Body of pancreas (tissue), 4 donors: ENCODE data around the gene FAM234B. TPM values are rescaled to one million over a fixed set of nuclear protein-coding genes. Genes with fewer than 3 reads are reported as not detected.

ENCODE experiments used
- ATAC-seq: fragments of 150-250 bp; one replicate; pipeline ENCODE4 v1.9.1; 2016
- DNase-seq, 4 donors: peaks; one replicate each; pipeline ENCODE4 v3.0.0-alpha.2; 2019
- H3K27ac ChIP-seq, 4 donors: fragments of 200-600 bp; sonication (generic); 1 replicate in 3 of 4; 2 replicates in 1 of 4; pipeline versions ENCODE4 v1.5.1 to v1.6.1; 2016 to 2019; ENCODE audit warnings: mild to moderate bottlenecking in 1 of 4, mixed read lengths in 1 of 4, moderate library complexity in 1 of 4
- H3K27me3 ChIP-seq, 2 donors: fragments of 200-600 bp; sonication (generic); one replicate each; pipeline ENCODE4 v1.6.0; 2016; ENCODE audit warnings: mild to moderate bottlenecking in 1 of 2
- H3K36me3 ChIP-seq, 2 donors: fragments of 200-600 bp; sonication (generic); replicated peaks in 1 of 2; 2 replicates each; pipeline ENCODE4 v1.5.1; 2016; ENCODE audit warnings: low read depth in 2 of 2; ENCODE audit not compliant: insufficient read depth in 1 of 2
- H3K4me1 ChIP-seq: fragments of 200-600 bp; sonication (generic); one replicate; pipeline ENCODE4 v1.6.0; 2016
- H3K4me3 ChIP-seq, 2 donors: fragments of 200-600 bp; sonication (generic); 1 replicate in 1 of 2; 2 replicates in 1 of 2; pipeline ENCODE4 v1.5.1; 2016 to 2019
- H3K9me3 ChIP-seq, 3 donors: fragments of 200-600 bp; sonication (generic); 1 replicate in 2 of 3; 2 replicates in 1 of 3; pipeline ENCODE4 v1.5.1; 2016
- POLR2A ChIP-seq, 3 donors: fragments of 450-650 bp; IDR thresholded peaks; one replicate each; pipeline ENCODE4 v1.6.1; 2016; ENCODE audit warnings: antibody characterized with exemption in 3 of 3, mild to moderate bottlenecking in 2 of 3
- WGBS, 2 donors: methylation state at CpG; one replicate each; pipeline ENCODE4 v1.1.5; 2017; 5-methylcytosine and 5-hydroxymethylcytosine counted together
- intact Hi-C: fragments of 100-400 bp; cut with DNase I; formaldehyde crosslinking; loops from one replicate; pipeline ENCODE4 v1.15.1; 2023
- total RNA-seq, 2 donors: library from RNA; depleted of rRNA; stranded (reverse); fragments of >200 nt; gene quantifications; one replicate each; pipeline ENCODE4 v1.1.0, GENCODE V29; 2016
- TF ChIP-seq, protein P1 (sequence below), 7 experiments: fragments of 450-650 bp in 4 of 7; fragments of 200-600 bp in 3 of 7; sonication (generic) in 3 of 7; IDR thresholded peaks; one replicate each; pipeline ENCODE4 v1.5.1; 2016 to 2019; ENCODE audit warnings: antibody characterized with exemption in 7 of 7

The FAM234B gene
- total RNA-seq, 2 donors from 2014 or later = 8.0 to 9.6 TPM

DNA sequence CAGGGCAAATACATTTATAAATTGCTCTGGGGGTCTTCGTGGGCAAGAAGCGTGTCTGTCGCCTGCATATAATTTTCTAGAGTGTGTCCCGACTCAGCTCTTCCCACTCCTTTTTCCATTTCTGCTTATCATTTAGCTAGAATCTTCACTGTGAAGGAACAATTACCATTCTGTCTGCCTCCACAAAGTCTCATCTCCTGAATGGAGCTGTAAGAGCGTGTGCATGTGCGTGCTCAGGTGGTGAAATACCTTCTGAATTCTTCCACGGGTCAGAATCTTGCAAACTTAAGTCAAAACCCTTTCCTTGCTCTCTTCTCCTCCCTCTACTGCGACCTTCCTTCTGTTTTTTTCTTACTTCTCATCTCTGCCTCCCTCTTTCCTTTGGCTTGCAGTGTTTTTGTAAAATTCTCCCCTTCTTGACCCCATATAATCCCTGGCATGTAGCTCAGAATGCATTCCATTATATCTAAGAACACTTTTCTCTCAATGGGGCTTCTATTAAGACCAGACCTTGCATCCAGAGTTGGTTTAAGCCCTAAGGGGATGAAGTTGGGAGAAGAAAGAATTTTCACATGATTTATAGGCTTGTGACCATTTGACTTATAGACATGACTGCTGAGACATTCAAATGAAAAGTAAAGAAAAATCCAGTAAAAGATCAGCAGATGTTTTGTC, 84.2 kb downstream of the FAM234B start:
- Histone ChIP-seq H3K27me3 (no peaks in the 10 kb centered on the region), H3K4me3 (no peak overlapping the region), H3K4me1 (no peaks in the 10 kb centered on the region), H3K27ac (no peak overlapping the region), H3K9me3 (no peaks in the 10 kb centered on the region), H3K36me3 (no peaks in the 10 kb centered on the region)
- ATAC-seq (no peak), DNase-seq (no peak)
- 87 to 88% methylated on average over 8 of the region's 8 CpGs for WGBS, 2 donors
- intact Hi-C loops = no loop called here
- TF ChIP-seq, protein P1, sequence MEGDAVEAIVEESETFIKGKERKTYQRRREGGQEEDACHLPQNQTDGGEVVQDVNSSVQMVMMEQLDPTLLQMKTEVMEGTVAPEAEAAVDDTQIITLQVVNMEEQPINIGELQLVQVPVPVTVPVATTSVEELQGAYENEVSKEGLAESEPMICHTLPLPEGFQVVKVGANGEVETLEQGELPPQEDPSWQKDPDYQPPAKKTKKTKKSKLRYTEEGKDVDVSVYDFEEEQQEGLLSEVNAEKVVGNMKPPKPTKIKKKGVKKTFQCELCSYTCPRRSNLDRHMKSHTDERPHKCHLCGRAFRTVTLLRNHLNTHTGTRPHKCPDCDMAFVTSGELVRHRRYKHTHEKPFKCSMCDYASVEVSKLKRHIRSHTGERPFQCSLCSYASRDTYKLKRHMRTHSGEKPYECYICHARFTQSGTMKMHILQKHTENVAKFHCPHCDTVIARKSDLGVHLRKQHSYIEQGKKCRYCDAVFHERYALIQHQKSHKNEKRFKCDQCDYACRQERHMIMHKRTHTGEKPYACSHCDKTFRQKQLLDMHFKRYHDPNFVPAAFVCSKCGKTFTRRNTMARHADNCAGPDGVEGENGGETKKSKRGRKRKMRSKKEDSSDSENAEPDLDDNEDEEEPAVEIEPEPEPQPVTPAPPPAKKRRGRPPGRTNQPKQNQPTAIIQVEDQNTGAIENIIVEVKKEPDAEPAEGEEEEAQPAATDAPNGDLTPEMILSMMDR (IDR thresholded peaks at IDR 0.05) = no peak
- no peak for TF ChIP-seq POLR2A (IDR thresholded peaks at IDR 0.05)

DNA sequence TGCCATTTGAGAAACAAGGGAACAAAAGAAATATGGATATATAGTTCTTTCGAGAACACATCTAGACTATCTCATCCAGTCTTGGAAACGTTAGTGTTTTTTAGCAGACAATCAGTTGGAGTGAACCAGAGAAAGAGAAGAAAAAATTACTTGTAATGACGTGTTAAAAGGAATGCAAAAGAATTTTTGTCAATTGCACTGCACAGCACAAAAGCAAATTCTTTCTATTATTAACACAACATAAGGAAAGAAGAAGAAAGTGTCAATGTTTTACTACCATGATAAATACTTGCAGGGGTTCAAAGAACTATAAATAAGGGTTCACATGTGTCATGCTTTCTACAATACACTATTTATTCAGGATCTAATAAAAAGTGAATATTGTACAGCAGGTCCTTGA, 86.8 kb downstream of the FAM234B start:
- 31 to 44% methylated on average over 3 of the region's 3 CpGs for WGBS, 2 donors

More for the DNA sequence above, 86.8 kb downstream of the FAM234B start:
- DNase-seq (no peak), ATAC-seq (no peak)
- H3K36me3 ChIP-seq = no peaks in the 10 kb centered on the region
- no peaks in the 10 kb centered on the region for H3K27me3 ChIP-seq
- no peak for TF ChIP-seq POLR2A (IDR thresholded peaks at IDR 0.05)
- TF ChIP-seq, protein P1 (IDR thresholded peaks at IDR 0.05) = no peak
- intact Hi-C loops = no loop called here
- H3K9me3 ChIP-seq = no peaks in the 10 kb centered on the region
- no peak overlapping the region for H3K4me3 ChIP-seq
- peaks cover 7% of the 10 kb centered on the region for H3K4me1 ChIP-seq
- H3K27ac ChIP-seq = peak overlapping the region in 1 of 4 donors; percentile 3

Other genes with a start within 250 kb of the FAM234B start
- 10 to 100 TPM; 32.4 to 59.7 TPM for gene DDX47, start 231.0 kb upstream of the FAM234B start, total RNA-seq
- 1 to 10 TPM; 1.6 to 6.5 TPM for gene GPRC5A, start 152.8 kb upstream of the FAM234B start, total RNA-seq
- gene GPRC5D, start 92.2 kb upstream of the FAM234B start, total RNA-seq = not detected
- 10 to 100 TPM; 19.4 to 28.8 TPM for gene HEBP1, start 44.1 kb upstream of the FAM234B start, total RNA-seq
- gene GSG1, start 59.3 kb downstream of the FAM234B start, total RNA-seq = 1 to 10 TPM in 1 of 2 donors, under 1 TPM in 1; 0.66 to 2.1 TPM
- 10 to 100 TPM; 29.0 to 40.5 TPM for gene EMP1, start 152.3 kb downstream of the FAM234B start, total RNA-seq